IMR-90 (cell line): ENCODE results near the gene PDZRN3. TPM values are rescaled to one million over a fixed set of nuclear protein-coding genes. Genes with fewer than 3 reads are reported as not detected.

Source experiments
- ATAC-seq: fragments of 200-7000 bp; cut with Tn5 transposase; 2 replicates; pipeline ENCODE4 v1.9.1; 2020; ENCODE audit warnings: low read depth, mild to moderate bottlenecking, moderate library complexity
- BruUV-seq: library from RNA; stranded (reverse); fragments of 400-500 nt; replicated peaks from 2 replicates; lab custom pipeline; 2021; lab: Mats Ljungman, UMichigan
- CTCF ChIA-PET: fragments of 300-600 bp; formaldehyde crosslinking; extraction: SDS; loops from one replicate; lab custom pipeline; 2021; ENCODE audit warnings: antibody characterized with exemption; lab: Yijun Ruan, JAX
- POLR2A ChIA-PET: fragments of 300-600 bp; sonication (Branson Sonifier 250); formaldehyde crosslinking; loops from one replicate; lab custom pipeline; 2022; ENCODE audit warnings: antibody characterized with exemption; ENCODE audit not compliant: unreplicated experiment; lab: Charles Lee
- DNase-seq: peaks from one replicate; pipeline ENCODE4 v3.0.0; 2013
- H2AFZ ChIP-seq: replicated peaks from 2 replicates; pipeline ENCODE3; 2013; ENCODE audit warnings: low read length, mild to moderate bottlenecking; ENCODE audit not compliant: poor library complexity
- H2AK5ac ChIP-seq: 2 replicates; pipeline ENCODE4 v1.6.1; 2013; ENCODE audit warnings: low read depth, low read length, inconsistent platforms
- H2AK9ac ChIP-seq: replicated peaks from 2 replicates; pipeline ENCODE3; 2013; ENCODE audit warnings: mild to moderate bottlenecking, low read depth, low read length, moderate library complexity; ENCODE audit not compliant: poor library complexity
- H2BK120ac ChIP-seq: 2 replicates; pipeline ENCODE4 v1.6.1; 2013; ENCODE audit warnings: low read depth, low read length, inconsistent platforms
- H2BK15ac ChIP-seq: 3 replicates; pipeline ENCODE4 v1.6.1; 2013; ENCODE audit warnings: low read depth, low read length, inconsistent platforms
- H2BK20ac ChIP-seq: 2 replicates; pipeline ENCODE4 v1.6.1; 2013; ENCODE audit warnings: low read depth, mild to moderate bottlenecking, inconsistent platforms, low read length, moderate library complexity
- H2BK5ac ChIP-seq: 2 replicates; pipeline ENCODE4 v1.6.1; 2013; ENCODE audit warnings: mild to moderate bottlenecking, low read depth, low read length, inconsistent platforms; ENCODE audit not compliant: poor library complexity, severe bottlenecking
- H3K14ac ChIP-seq: replicated peaks from 2 replicates; pipeline ENCODE4 v1.6.1; 2013; ENCODE audit warnings: low read depth, low read length, inconsistent platforms
- H3K18ac ChIP-seq: 2 replicates; pipeline ENCODE4 v1.6.1; 2013; ENCODE audit warnings: low read depth, low read length, control low read depth
- H3K23ac ChIP-seq: 2 replicates; pipeline ENCODE4 v1.6.1; 2013; ENCODE audit warnings: low read depth, low read length, inconsistent platforms
- H3K27ac ChIP-seq: 2 replicates; pipeline ENCODE4 v1.5.1; 2013; ENCODE audit warnings: mild to moderate bottlenecking, control low read depth, low read length; ENCODE audit not compliant: insufficient read depth
- H3K27me3 ChIP-seq: 2 replicates; pipeline ENCODE4 v1.6.1; 2013; ENCODE audit warnings: low read length; ENCODE audit not compliant: control insufficient read depth, insufficient read depth
- H3K36me3 ChIP-seq: 2 replicates; pipeline ENCODE4 v1.6.1; 2013; ENCODE audit warnings: low read length, mixed read lengths; ENCODE audit not compliant: control insufficient read depth, insufficient read depth
- H3K4ac ChIP-seq: 2 replicates; pipeline ENCODE4 v1.6.1; 2013; ENCODE audit warnings: low read depth, low read length, inconsistent platforms
- H3K4me1 ChIP-seq: 2 replicates; pipeline ENCODE4 v1.6.1; 2013; ENCODE audit warnings: low read length, mixed read lengths; ENCODE audit not compliant: control insufficient read depth, insufficient read depth
- H3K4me2 ChIP-seq: 2 replicates; pipeline ENCODE4 v1.6.1; 2013; ENCODE audit warnings: low read depth, mild to moderate bottlenecking, control low read depth, low read length, moderate library complexity
- H3K4me3 ChIP-seq: 2 replicates; pipeline ENCODE4 v1.5.1; 2013; ENCODE audit warnings: low read depth, mild to moderate bottlenecking, control low read depth, low read length, moderate library complexity; ENCODE audit not compliant: insufficient read depth
- H3K56ac ChIP-seq: 2 replicates; pipeline ENCODE4 v1.6.1; 2013; ENCODE audit warnings: low read length, inconsistent platforms; ENCODE audit not compliant: insufficient read depth; ENCODE audit errors: extremely low read depth
- H3K79me1 ChIP-seq, 2 experiments: 2 replicates each; pipeline ENCODE4 v1.6.1; 2013; ENCODE audit warnings: low read length in 2 of 2, inconsistent platforms in 1 of 2, low read depth in 1 of 2
- H3K9ac ChIP-seq: 2 replicates; pipeline ENCODE4 v1.6.1; 2013; ENCODE audit warnings: low read depth, low read length, control low read depth
- H3K9me1 ChIP-seq: 2 replicates; pipeline ENCODE4 v1.6.1; 2013; ENCODE audit warnings: low read length, inconsistent platforms; ENCODE audit not compliant: insufficient read depth
- H3K9me3 ChIP-seq: 2 replicates; pipeline ENCODE4 v1.6.1; 2013; ENCODE audit warnings: low read length; ENCODE audit not compliant: control insufficient read depth, insufficient read depth
- H4K20me1 ChIP-seq: 2 replicates; pipeline ENCODE4 v1.6.1; 2013; ENCODE audit warnings: low read length, inconsistent platforms; ENCODE audit not compliant: insufficient read depth
- H4K5ac ChIP-seq: 2 replicates; pipeline ENCODE4 v1.6.1; 2013; ENCODE audit warnings: mild to moderate bottlenecking, low read depth, low read length, control low read depth
- H4K8ac ChIP-seq, 2 experiments: 2 replicates each; pipeline ENCODE4 v1.6.1; 2013; ENCODE audit warnings: low read depth in 2 of 2, low read length in 2 of 2, control low read depth in 1 of 2, inconsistent platforms in 1 of 2
- H4K91ac ChIP-seq: 2 replicates; pipeline ENCODE4 v1.6.1; 2013; ENCODE audit warnings: low read depth, low read length, inconsistent platforms; ENCODE audit not compliant: insufficient read depth
- BHLHE40 ChIP-seq: fragments of 150-350 bp; IDR thresholded peaks from 2 replicates; pipeline ENCODE4 v1.6.1; 2016; ENCODE audit warnings: mild to moderate bottlenecking, low read depth, low read length
- CEBPB ChIP-seq: IDR thresholded peaks from 2 replicates; pipeline ENCODE4 v1.6.1; 2012; ENCODE audit warnings: low read depth, low read length, improper control_type of control experiment
- CHD1 ChIP-seq: IDR thresholded peaks from 2 replicates; pipeline ENCODE4 v1.6.1; 2012; ENCODE audit warnings: low read depth, low read length, improper control_type of control experiment
- FOS ChIP-seq: fragments of 150-350 bp; IDR thresholded peaks from 2 replicates; pipeline ENCODE4 v1.6.1; 2016; ENCODE audit warnings: low read depth, low read length
- MXI1 ChIP-seq: IDR thresholded peaks from 2 replicates; pipeline ENCODE4 v1.6.1; 2012; ENCODE audit warnings: low read depth, mild to moderate bottlenecking, low read length, moderate library complexity, borderline replicate concordance
- POLR2A ChIP-seq: IDR thresholded peaks from 2 replicates; pipeline ENCODE4 v1.6.1; 2012; ENCODE audit warnings: mild to moderate bottlenecking, low read depth, low read length
- RFX5 ChIP-seq: IDR thresholded peaks from 2 replicates; pipeline ENCODE4 v1.8.0; 2012; ENCODE audit warnings: low read depth, mild to moderate bottlenecking, low read length, moderate library complexity
- SMC3 ChIP-seq: fragments of 150-350 bp; IDR thresholded peaks from 2 replicates; pipeline ENCODE4 v1.6.1; 2016; ENCODE audit warnings: low read depth, mild to moderate bottlenecking, antibody characterized with exemption, low read length, moderate library complexity
- WGBS, 2 experiments: methylation state at CpG; one replicate each; pipeline versions ENCODE4 v1.1.5 to v1.1.7; 2013; ENCODE audit warnings: missing lambda C conversion rate in 2 of 2; ENCODE audit not compliant: insufficient read length in 1 of 2; ENCODE audit errors: extremely low coverage in 2 of 2; 5-methylcytosine and 5-hydroxymethylcytosine counted together
- dilution Hi-C: fragments of 300-500 bp; cut with HindIII; formaldehyde crosslinking; loops from one replicate; pipeline ENCODE4 v1.14.3; 2018; ENCODE audit warnings: low sequenced_read_pairs; ENCODE audit not compliant: unreplicated experiment
- in situ Hi-C: fragments of 300-500 bp; cut with MboI; formaldehyde crosslinking; loops from 3 replicates; pipeline ENCODE4 v1.14.3; 2019; ENCODE audit warnings: low sequenced_read_pairs, inconsistent platforms, mixed read lengths
- intact Hi-C: fragments of 100-400 bp; cut with micrococcal nuclease; formaldehyde crosslinking; loops from 2 replicates; pipeline ENCODE4 v1.10.0; 2022
- polyA plus RNA-seq, 3 experiments: library from polyadenylated mRNA; depleted of rRNA; stranded (reverse); fragments of >200 nt; gene quantifications; 2 replicates each; pipeline ENCODE4 v1.2.3, GENCODE V29; 2012; ENCODE audit warnings: low replicate concordance in 1 of 3
- total RNA-seq: library from RNA; depleted of rRNA; stranded (reverse); fragments of >200 nt; gene quantifications from 2 replicates; pipeline ENCODE4 v1.2.3, GENCODE V29; 2012

Gene PDZRN3
- total and polyA plus RNA-seq, 2 of the 4 experiments (the other 2 are of a cell fraction): 9.4 to 17.0 TPM

DNA sequence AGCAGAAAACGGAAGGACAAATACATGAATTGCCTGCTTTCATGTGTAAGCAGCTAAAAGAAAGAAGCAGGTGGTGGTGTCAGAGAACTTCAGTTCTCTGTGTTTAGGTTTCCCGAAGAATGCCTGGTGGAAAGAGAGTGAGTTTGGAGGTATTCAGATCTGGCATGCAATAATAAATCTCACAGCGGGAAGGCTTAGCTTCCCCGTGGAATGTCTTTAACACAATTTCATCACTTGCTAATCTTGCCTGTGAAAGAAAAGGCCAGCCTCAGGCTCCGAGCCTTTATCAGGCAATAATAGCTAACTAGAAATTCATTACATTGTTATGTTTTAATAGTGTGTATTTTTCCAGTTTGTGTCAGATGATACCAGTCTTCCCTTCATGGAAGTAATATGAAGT lies 220.3 kb downstream of the PDZRN3 start:
- Histone ChIP-seq H3K9ac (no peak overlapping the region), H3K4me1 (peaks cover 26% of the 10 kb centered on the region), H2AK5ac (no peak overlapping the region), H4K5ac (no peak overlapping the region), H2BK20ac (no peak overlapping the region), H3K4ac (no peak overlapping the region), H2AFZ (no peak overlapping the region), H3K79me1 (peaks cover 2 to 4% of the 10 kb centered on the region in 2 experiments; a peak in 2 of 4 replicates), H3K27ac (no peak overlapping the region), H4K8ac (no peak overlapping the region), H3K36me3 (peaks cover 8% of the 10 kb centered on the region; the same call in 1 of the 2 replicates), H3K9me3 (no peaks in the 10 kb centered on the region), H3K4me2 (no peak overlapping the region), H3K14ac (no peak overlapping the region), H2BK5ac (no peak overlapping the region), H3K4me3 (no peak overlapping the region), H3K27me3 (no peaks in the 10 kb centered on the region), H2BK120ac (no peak overlapping the region), H4K20me1 (peaks cover 7% of the 10 kb centered on the region; the same call in 1 of the 2 replicates), H3K9me1 (peaks cover 7% of the 10 kb centered on the region), H2AK9ac (no peak overlapping the region), H3K56ac (no peak overlapping the region), H3K18ac (no peak overlapping the region), H2BK15ac (no peak overlapping the region), H4K91ac (no peak overlapping the region), H3K23ac (no peak overlapping the region)
- in situ Hi-C loops (no loop called here), intact Hi-C loops (no loop called here), dilution Hi-C loops (no loop called here)
- DNase-seq (no peak), ATAC-seq (no peak)
- CTCF ChIA-PET: no interaction called here
- BruUV-seq: no TSS peak
- WGBS, 2 experiments: 100% methylated on average over 1 of the region's 5 CpGs; no CpG with 5 or more reads in 1 of the 2 experiments
- TF ChIP-seq SMC3 (no peak), BHLHE40 (no peak), MXI1 (no peak), RFX5 (no peak), CEBPB (no peak), FOS (no peak), CHD1 (no peak), POLR2A (no peak)
- POLR2A ChIA-PET: no interaction called here
